AG09319 (cell line): ENCODE data around the gene LCN2.

Experiments used
- DNase-seq: peaks from one replicate; pipeline ENCODE4 v3.0.0-alpha.2; 2010; ENCODE audit warnings: low read depth; ENCODE audit errors: extremely low read depth
- TF ChIP-seq, protein P1 (sequence below): IDR thresholded peaks from 2 replicates; pipeline ENCODE4 v1.5.1; 2011; ENCODE audit warnings: low read depth, mild to moderate bottlenecking, inconsistent platforms, low read length, moderate library complexity

Gene LCN2

DNA sequence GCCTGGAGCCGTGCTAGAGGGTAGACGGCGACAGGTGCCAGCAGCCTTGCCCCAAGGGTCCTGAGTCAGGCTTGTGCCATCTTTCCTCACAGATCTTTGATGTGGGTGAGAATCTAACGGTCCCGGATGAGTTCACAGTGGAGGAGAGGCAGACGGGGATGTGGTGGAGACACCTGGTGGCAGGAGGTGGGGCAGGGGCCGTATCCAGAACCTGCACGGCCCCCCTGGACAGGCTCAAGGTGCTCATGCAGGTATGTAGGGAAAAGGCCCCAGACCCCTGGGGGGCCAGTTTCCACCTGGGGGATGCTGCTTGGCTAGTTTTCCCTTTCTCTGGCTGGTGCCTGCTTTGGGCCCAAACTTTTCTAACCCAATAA lies 45.7 kb upstream of the LCN2 start:
- TF ChIP-seq, protein P1, sequence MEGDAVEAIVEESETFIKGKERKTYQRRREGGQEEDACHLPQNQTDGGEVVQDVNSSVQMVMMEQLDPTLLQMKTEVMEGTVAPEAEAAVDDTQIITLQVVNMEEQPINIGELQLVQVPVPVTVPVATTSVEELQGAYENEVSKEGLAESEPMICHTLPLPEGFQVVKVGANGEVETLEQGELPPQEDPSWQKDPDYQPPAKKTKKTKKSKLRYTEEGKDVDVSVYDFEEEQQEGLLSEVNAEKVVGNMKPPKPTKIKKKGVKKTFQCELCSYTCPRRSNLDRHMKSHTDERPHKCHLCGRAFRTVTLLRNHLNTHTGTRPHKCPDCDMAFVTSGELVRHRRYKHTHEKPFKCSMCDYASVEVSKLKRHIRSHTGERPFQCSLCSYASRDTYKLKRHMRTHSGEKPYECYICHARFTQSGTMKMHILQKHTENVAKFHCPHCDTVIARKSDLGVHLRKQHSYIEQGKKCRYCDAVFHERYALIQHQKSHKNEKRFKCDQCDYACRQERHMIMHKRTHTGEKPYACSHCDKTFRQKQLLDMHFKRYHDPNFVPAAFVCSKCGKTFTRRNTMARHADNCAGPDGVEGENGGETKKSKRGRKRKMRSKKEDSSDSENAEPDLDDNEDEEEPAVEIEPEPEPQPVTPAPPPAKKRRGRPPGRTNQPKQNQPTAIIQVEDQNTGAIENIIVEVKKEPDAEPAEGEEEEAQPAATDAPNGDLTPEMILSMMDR, result peak; percentile 10; the same call in 1 of the 2 replicates

GRCh38 chr9:128104171-128104618 lies 45.1 kb upstream of the LCN2 start:
- DNase-seq, result no peak
- TF ChIP-seq, protein P1, result no peak; the same call in 1 of the 2 replicates

More for the DNA sequence above, 45.7 kb upstream of the LCN2 start:
- DNase-seq, result no peak

DNA sequence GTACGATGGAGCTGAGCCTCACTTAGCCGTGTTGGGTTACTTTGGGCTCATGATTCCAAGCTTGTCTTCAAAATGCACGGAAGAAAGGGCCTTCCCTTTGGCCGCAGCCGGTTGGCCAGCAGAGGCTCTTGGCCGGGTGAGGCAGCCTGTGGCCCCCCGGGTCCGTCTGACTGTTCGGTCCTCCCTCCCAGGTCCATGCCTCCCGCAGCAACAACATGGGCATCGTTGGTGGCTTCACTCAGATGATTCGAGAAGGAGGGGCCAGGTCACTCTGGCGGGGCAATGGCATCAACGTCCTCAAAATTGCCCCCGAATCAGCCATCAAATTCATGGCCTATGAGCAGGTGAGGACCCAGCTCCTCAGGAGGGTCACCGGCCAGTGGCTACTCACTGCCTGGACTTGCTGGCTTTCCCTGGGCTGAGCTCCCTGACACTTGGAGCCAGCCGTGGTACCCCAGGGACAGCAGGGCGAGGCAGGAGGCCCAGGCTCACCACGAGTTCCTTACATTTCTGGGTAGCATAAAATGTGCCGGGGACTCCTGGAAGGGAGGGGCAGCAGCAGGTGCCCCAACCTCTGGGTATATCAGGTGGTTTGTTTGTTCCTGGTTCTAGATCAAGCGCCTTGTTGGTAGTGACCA lies 43.6 kb upstream of the LCN2 start:
- DNase-seq, result no peak
- TF ChIP-seq, protein P1, result no peak

- DNase-seq, result no peak
These were observed 42.9 kb upstream of the LCN2 start for GRCh38 chr9:128106181-128106939.

DNA sequence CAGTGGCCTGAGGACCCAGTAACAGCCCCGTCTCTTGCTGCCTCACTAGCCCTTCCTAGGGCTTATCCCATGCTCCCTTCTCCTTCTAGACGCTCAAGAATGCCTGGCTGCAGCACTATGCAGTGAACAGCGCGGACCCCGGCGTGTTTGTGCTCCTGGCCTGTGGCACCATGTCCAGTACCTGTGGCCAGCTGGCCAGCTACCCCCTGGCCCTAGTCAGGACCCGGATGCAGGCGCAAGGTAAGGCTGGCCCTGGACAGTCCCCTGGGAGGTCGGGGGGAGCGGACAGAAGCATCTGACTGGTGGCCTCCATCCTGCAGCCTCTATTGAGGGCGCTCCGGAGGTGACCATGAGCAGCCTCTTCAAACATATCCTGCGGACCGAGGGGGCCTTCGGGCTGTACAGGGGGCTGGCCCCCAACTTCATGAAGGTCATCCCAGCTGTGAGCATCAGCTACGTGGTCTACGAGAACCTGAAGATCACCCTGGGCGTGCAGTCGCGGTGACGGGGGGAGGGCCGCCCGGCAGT lies 42.2 kb upstream of the LCN2 start:
- DNase-seq, result no peak
- TF ChIP-seq, protein P1, result no peak

More at GRCh38 chr9:128106181-128106939, 42.9 kb upstream of the LCN2 start:
- TF ChIP-seq, protein P1, result no peak

GRCh38 chr9:128107468-128108268 lies 41.6 kb upstream of the LCN2 start:
- no peak for DNase-seq
- TF ChIP-seq, protein P1, result no peak
